Body of pancreas (tissue), 4 donors: ENCODE data around the gene GNAT1. TPM values are rescaled to one million over a fixed set of nuclear protein-coding genes. Genes with fewer than 3 reads are reported as not detected.

Source experiments
- ATAC-seq: fragments of 150-250 bp; one replicate; pipeline ENCODE4 v1.9.1; 2016
- DNase-seq, 4 donors: peaks; one replicate each; pipeline ENCODE4 v3.0.0-alpha.2; 2019
- H3K27ac ChIP-seq, 4 donors: fragments of 200-600 bp; sonication (generic); 1 replicate in 3 of 4; 2 replicates in 1 of 4; pipeline versions ENCODE4 v1.5.1 to v1.6.1; 2016 to 2019; ENCODE audit warnings: mild to moderate bottlenecking in 1 of 4, mixed read lengths in 1 of 4, moderate library complexity in 1 of 4
- H3K27me3 ChIP-seq, 2 donors: fragments of 200-600 bp; sonication (generic); one replicate each; pipeline ENCODE4 v1.6.0; 2016; ENCODE audit warnings: mild to moderate bottlenecking in 1 of 2
- H3K36me3 ChIP-seq, 2 donors: fragments of 200-600 bp; sonication (generic); replicated peaks in 1 of 2; 2 replicates each; pipeline ENCODE4 v1.5.1; 2016; ENCODE audit warnings: low read depth in 2 of 2; ENCODE audit not compliant: insufficient read depth in 1 of 2
- H3K4me1 ChIP-seq: fragments of 200-600 bp; sonication (generic); one replicate; pipeline ENCODE4 v1.6.0; 2016
- H3K4me3 ChIP-seq, 2 donors: fragments of 200-600 bp; sonication (generic); 1 replicate in 1 of 2; 2 replicates in 1 of 2; pipeline ENCODE4 v1.5.1; 2016 to 2019
- H3K9me3 ChIP-seq, 3 donors: fragments of 200-600 bp; sonication (generic); 1 replicate in 2 of 3; 2 replicates in 1 of 3; pipeline ENCODE4 v1.5.1; 2016
- POLR2A ChIP-seq, 3 donors: fragments of 450-650 bp; IDR thresholded peaks; one replicate each; pipeline ENCODE4 v1.6.1; 2016; ENCODE audit warnings: antibody characterized with exemption in 3 of 3, mild to moderate bottlenecking in 2 of 3
- WGBS, 2 donors: methylation state at CpG; one replicate each; pipeline ENCODE4 v1.1.5; 2017; 5-methylcytosine and 5-hydroxymethylcytosine counted together
- intact Hi-C: fragments of 100-400 bp; cut with DNase I; formaldehyde crosslinking; loops from one replicate; pipeline ENCODE4 v1.15.1; 2023
- total RNA-seq, 2 donors: library from RNA; depleted of rRNA; stranded (reverse); fragments of >200 nt; gene quantifications; one replicate each; pipeline ENCODE4 v1.1.0, GENCODE V29; 2016
- TF ChIP-seq, protein P1 (sequence below), 7 experiments: fragments of 450-650 bp in 4 of 7; fragments of 200-600 bp in 3 of 7; sonication (generic) in 3 of 7; IDR thresholded peaks; one replicate each; pipeline ENCODE4 v1.5.1; 2016 to 2019; ENCODE audit warnings: antibody characterized with exemption in 7 of 7

The GNAT1 gene
- total RNA-seq, 2 donors from 2014 or later, result not detected

DNA sequence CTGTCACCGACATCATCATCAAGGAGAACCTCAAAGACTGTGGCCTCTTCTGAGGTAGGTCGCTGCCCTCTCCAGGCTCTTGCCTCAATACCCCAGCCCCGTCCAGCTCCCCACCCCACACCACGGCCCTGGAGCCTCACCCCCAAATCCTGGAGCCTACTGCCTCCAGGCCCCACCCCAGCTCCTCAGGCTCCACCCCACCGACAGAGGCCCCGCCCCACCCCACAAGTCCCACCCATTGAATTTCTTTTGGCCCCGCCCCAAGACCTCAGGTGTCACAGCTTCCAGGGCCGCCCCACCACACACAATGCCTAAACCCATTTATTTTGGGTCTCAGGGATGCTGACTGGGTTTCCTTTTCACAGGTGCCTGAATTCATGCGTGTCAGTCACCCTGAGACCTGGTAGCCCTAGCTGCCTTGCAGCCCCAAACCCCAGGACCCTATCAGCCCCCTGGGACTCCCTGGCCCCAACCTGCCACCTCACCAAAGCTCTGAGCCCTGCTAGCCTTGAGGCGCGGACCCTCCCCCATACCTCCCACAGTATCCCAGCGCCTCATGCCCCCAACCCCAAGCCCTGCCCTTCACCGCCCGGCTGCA, 3.6 kb downstream of the GNAT1 start:
- Histone ChIP-seq H3K4me1 (peaks cover 34% of the 10 kb centered on the region), H3K27ac (peak overlapping the region in 1 of 4 donors; percentile 6), H3K27me3 (peaks cover 0 to 16% of the 10 kb centered on the region in 2 donors), H3K4me3 (no peak overlapping the region), H3K36me3 (no peaks in the 10 kb centered on the region), H3K9me3 (no peaks in the 10 kb centered on the region)
- intact Hi-C loops, result loop anchor here (2.0 to 10.0 kb wide), 2 partner anchors 30 to 80 kb away; partner anchors contain the start of gene LSMEM2
- ATAC-seq (no peak), DNase-seq (peak; percentile 31 to 53 (median 45))
- no peak for TF ChIP-seq POLR2A (IDR thresholded peaks at IDR 0.05)
- TF ChIP-seq, protein P1, sequence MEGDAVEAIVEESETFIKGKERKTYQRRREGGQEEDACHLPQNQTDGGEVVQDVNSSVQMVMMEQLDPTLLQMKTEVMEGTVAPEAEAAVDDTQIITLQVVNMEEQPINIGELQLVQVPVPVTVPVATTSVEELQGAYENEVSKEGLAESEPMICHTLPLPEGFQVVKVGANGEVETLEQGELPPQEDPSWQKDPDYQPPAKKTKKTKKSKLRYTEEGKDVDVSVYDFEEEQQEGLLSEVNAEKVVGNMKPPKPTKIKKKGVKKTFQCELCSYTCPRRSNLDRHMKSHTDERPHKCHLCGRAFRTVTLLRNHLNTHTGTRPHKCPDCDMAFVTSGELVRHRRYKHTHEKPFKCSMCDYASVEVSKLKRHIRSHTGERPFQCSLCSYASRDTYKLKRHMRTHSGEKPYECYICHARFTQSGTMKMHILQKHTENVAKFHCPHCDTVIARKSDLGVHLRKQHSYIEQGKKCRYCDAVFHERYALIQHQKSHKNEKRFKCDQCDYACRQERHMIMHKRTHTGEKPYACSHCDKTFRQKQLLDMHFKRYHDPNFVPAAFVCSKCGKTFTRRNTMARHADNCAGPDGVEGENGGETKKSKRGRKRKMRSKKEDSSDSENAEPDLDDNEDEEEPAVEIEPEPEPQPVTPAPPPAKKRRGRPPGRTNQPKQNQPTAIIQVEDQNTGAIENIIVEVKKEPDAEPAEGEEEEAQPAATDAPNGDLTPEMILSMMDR (IDR thresholded peaks at IDR 0.05), result no peak
- WGBS, 2 donors, result 64 to 69% methylated on average over 10 to 14 of the region's 14 CpGs

DNA sequence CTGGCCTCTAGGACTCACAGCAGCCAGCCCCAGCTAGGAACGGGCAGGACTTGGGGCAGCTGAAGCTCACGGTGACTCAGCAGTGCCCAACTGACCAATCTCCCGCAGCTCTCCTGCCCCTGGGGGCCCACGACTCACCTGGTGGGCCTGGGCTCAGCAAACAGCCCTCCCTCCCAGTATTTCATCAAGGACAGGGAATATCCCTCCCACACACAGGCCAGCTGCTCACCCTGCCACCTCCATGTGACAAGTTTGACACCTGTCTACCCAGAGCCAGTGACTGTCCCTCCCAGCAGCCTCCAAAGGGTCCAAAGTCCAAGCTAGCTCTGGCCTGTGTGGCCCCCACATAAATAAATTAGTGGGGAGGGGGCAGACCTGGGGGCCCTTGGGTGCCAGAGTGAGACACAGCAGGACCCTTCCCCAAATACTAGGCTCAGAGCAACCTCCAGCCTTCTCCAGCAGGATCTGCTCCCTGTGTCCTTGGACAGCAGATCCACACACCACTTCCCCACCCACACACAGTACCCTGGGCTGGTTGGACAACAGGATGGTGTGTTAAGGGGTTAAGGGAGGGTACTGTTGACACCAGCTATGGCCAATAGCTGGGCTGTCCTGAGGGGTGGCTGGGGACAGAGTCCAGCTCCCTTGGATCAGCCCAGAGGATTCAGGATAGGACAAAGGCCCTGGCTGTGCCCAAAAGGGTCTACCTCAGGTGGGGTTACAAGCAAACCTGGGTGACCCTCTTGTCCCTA, 4.3 kb downstream of the GNAT1 start:
- TF ChIP-seq POLR2A (IDR thresholded peaks at IDR 0.05), result no peak
- TF ChIP-seq, protein P1 (IDR thresholded peaks at IDR 0.05), result no peak
- H3K9me3 ChIP-seq, result no peaks in the 10 kb centered on the region
- no peak overlapping the region for H3K4me3 ChIP-seq
- WGBS, 2 donors, result 38% methylated on average over 3 of the region's 4 CpGs; no CpG with 5 or more reads in 1 of the 2 donors
- DNase-seq (peak in 1 of 4 donors; percentile 58), ATAC-seq (peak; percentile 22)
- H3K4me1 ChIP-seq, result peaks cover 34% of the 10 kb centered on the region
- no peaks in the 10 kb centered on the region for H3K36me3 ChIP-seq
- intact Hi-C loops, result loop anchor here (2.0 to 10.0 kb wide), 2 partner anchors 29 to 79 kb away; partner anchors contain the start of gene LSMEM2
- peaks cover 0 to 16% of the 10 kb centered on the region in 2 donors for H3K27me3 ChIP-seq
- H3K27ac ChIP-seq, result peak overlapping the region in 1 of 4 donors; percentile 6

GRCh38 chr3:50196253-50196801, 4.9 kb downstream of the GNAT1 start:
- Histone ChIP-seq H3K9me3 (no peaks in the 10 kb centered on the region), H3K4me3 (no peak overlapping the region), H3K27ac (no peak overlapping the region), H3K36me3 (no peaks in the 10 kb centered on the region), H3K4me1 (peaks cover 41% of the 10 kb centered on the region), H3K27me3 (peaks cover 0 to 16% of the 10 kb centered on the region in 2 donors)
- no peak for TF ChIP-seq POLR2A (IDR thresholded peaks at IDR 0.05)
- TF ChIP-seq, protein P1 (IDR thresholded peaks at IDR 0.05), result no peak
- intact Hi-C loops, result loop anchor here (10.0 kb wide), 1 partner anchor 78 kb away; the partner anchor contains the start of gene LSMEM2
- 82 to 83% methylated on average over 6 of the region's 6 CpGs for WGBS, 2 donors
- DNase-seq (no peak), ATAC-seq (no peak)

DNA sequence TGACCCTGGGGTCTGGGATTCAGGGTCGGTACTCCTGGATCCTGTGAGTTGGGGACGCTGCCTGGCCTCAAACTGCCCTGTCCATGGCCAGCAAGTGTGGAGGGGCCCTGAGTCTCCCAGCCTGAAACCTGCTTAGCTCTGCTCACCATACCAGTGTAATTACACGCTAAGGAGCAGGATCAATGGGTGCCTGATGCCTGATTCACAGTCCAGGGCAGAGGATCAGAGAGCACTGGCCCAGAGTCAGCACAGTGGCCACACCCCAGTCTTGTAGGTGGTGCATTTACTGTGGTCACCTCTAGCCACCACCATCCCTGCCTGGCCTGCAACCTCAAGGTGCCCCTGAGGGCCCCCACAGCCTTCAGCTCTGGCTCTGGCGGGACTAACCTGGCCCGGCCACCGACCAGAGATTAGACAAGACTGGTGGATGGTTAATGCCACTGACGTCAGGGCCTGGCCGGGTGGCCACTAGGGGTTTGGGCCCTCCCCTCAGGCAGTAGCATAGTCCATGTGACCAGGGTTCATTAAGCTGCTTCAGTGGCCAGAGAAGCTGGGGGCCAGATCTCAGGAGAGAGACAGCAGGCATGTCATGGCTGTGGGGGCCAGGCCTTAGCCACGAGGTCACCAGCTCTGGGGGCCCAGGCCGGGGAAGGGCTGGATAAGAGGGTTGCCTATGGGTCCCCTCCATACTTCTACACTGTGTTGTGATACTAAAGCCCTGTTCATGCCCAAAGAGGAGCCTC, 10.3 kb downstream of the GNAT1 start:
- TF ChIP-seq, protein P1 (IDR thresholded peaks at IDR 0.05), result peak in 4 of 7 experiments; percentile 26 to 39 (median 34)
- TF ChIP-seq POLR2A (IDR thresholded peaks at IDR 0.05), result no peak
- Histone ChIP-seq H3K4me1 (peaks cover 58% of the 10 kb centered on the region), H3K36me3 (no peaks in the 10 kb centered on the region), H3K9me3 (no peaks in the 10 kb centered on the region), H3K27me3 (no peaks in the 10 kb centered on the region), H3K27ac (peak overlapping the region; percentile 80 to 91 (median 82)), H3K4me3 (no peak overlapping the region)
- ATAC-seq (peak; percentile 33), DNase-seq (peak; percentile 60 to 73 (median 70))
- WGBS, 2 donors, result 26 to 49% methylated on average over 2 to 10 of the region's 10 CpGs
- intact Hi-C loops, result no loop called here
